Stimulated activated CD4-positive, alpha-beta T cell treated with anti-CD3 and anti-CD28 coated beads, Interleukin-12 subunit alpha, Interleukin-12 subunit beta, amount 100 ng/mL, for 48 hours (primary cell): ENCODE data around the gene F8.

Experiments used
- DNase-seq, 3 donors: peaks; one replicate each; pipeline ENCODE4 v3.0.0-alpha.2; 2020; ENCODE audit warnings: low read depth in 2 of 3, low spot score in 1 of 3

The F8 gene

GRCh38 chrX:155022585-155022984 lies at the start of gene F8:
Gene F8 (minus strand): TSS chrX:155022723. CDS start chrX:155022552, 171 bp downstream.
- DNase-seq = no peak

GRCh38 chrX:155071694-155072280 lies 49.3 kb upstream of the F8 start:
- no peak for DNase-seq

- DNase-seq = peak; percentile 53 to 72 (median 63)
Measured at GRCh38 chrX:155070975-155071693, 48.6 kb upstream of the F8 start, which contains the start of the genes BRCC3, CMC4 and MTCP1. Gene BRCC3 (plus strand): TSS chrX:155071508. CDS start chrX:155071528, 20 bp downstream. Gene CMC4 (minus strand): TSS chrX:155071136. CDS start chrX:155064023, 7,113 bp downstream. Gene MTCP1 (minus strand): TSS chrX:155071136. CDS start chrX:155066010, 5,126 bp downstream.

- no peak for DNase-seq
Measured at GRCh38 chrX:155070663-155070974, 48.1 kb upstream of the F8 start.

- DNase-seq = no peak
Measured at GRCh38 chrX:155070038-155070437, 47.5 kb upstream of the F8 start.

GRCh38 chrX:155069414-155069813 lies 46.9 kb upstream of the F8 start:
- DNase-seq = no peak

- no peak for DNase-seq
Measured at GRCh38 chrX:155068165-155068564, 45.6 kb upstream of the F8 start.

GRCh38 chrX:155065035-155065734 lies 42.7 kb upstream of the F8 start:
- DNase-seq = no peak

- DNase-seq = no peak
Measured at GRCh38 chrX:155061760-155062159, 39.2 kb upstream of the F8 start.

GRCh38 chrX:155056877-155057792 lies 34.6 kb upstream of the F8 start:
- peak in 1 of 3 donors; percentile 37 for DNase-seq

GRCh38 chrX:155056471-155056870 lies 33.9 kb upstream of the F8 start:
- no peak for DNase-seq

- no peak for DNase-seq
Measured at GRCh38 chrX:155055494-155055893, 33.0 kb upstream of the F8 start.

GRCh38 chrX:155054255-155054654 lies 31.7 kb upstream of the F8 start:
- DNase-seq = no peak

- no peak for DNase-seq
Measured at GRCh38 chrX:155053656-155054055, 31.1 kb upstream of the F8 start.

- DNase-seq = no peak
Measured at GRCh38 chrX:155052738-155053498, 30.4 kb upstream of the F8 start.

GRCh38 chrX:155048977-155049619 lies 26.6 kb upstream of the F8 start:
- DNase-seq = peak in 2 of 3 donors; percentile 38 to 50

- no peak for DNase-seq
Measured at GRCh38 chrX:155046811-155047528, 24.4 kb upstream of the F8 start.

- no peak for DNase-seq
Measured at GRCh38 chrX:155046129-155046810, 23.7 kb upstream of the F8 start.

GRCh38 chrX:155035688-155036087 lies 13.2 kb upstream of the F8 start:
- DNase-seq = no peak
